ENCODE data around the gene PLEKHH1. TPM values are rescaled to one million over a fixed set of nuclear protein-coding genes. Genes with fewer than 3 reads are reported as not detected.

PLEKHH1 gene
- total RNA-seq, 1 experiment from 2014 or later: 35.3 TPM

DNA sequence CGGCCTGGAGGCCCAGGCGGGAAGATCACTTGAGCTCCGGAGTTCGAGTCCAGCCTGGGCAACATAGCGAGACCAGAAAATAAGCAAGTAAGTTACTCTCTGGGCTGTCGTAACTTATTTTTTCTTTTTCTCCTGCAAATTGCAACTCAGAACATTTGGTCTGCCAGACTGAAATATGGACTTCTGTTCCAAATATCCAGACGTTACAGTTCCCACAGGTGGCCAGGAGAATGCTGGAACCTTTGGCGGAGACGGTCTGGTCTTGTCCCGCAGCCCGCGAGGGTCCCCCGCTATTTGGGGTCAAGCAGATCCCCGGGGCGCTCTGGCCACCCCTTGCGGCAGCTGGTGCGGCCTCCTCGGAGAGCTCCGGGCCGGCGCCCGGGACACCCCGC is 488 bp upstream of the PLEKHH1 start:
- no peak overlapping the region for H3K23ac ChIP-seq (ENCODE audit: insufficient read length, low read depth, low read length)
- H3K36me3 Mint-ChIP-seq (ENCODE audit: insufficient read depth in 1 of 3, low read depth in 3 of 3): no peaks in the 10 kb centered on the region; a peak in 2 of 7 replicates
- no peak for TF ChIP-seq CTCF (conservative IDR thresholded peaks at IDR 0.05)
- no peak overlapping the region for H3K56ac ChIP-seq (ENCODE audit: insufficient read length, low read depth, low read length)
- DNase-seq: no peak
- no peaks in the 10 kb centered on the region for H3K9me3 ChIP-seq (ENCODE audit: control insufficient read depth, low read depth, low read length)
- H4K20me1 ChIP-seq (ENCODE audit: control insufficient read depth, insufficient read depth, insufficient read length): no peaks in the 10 kb centered on the region
- peaks cover 16 to 23% of the 10 kb centered on the region in 2 experiments for H3K4me1 Mint-ChIP-seq
- no peak overlapping the region for H2BK120ac ChIP-seq (ENCODE audit: low read depth, low read length, poor library complexity, severe bottlenecking)
- H3K27ac ChIP-seq (ENCODE audit: insufficient read length, low read depth, low read length): no peak overlapping the region
- no peak overlapping the region for H3K27ac Mint-ChIP-seq
- H2BK15ac ChIP-seq (ENCODE audit: low read depth, low read length): no peak overlapping the region
- H3K4me3 Mint-ChIP-seq: peak overlapping the region; percentile 58 to 79
- H3K23me2 ChIP-seq (ENCODE audit: insufficient read length, low read depth, low read length, poor library complexity, severe bottlenecking): peaks cover 4% of the 10 kb centered on the region
- no peaks in the 10 kb centered on the region for H3K79me2 ChIP-seq (ENCODE audit: insufficient read depth, low read length)
- peak overlapping the region; percentile 70 for H3K4me2 ChIP-seq (ENCODE audit: insufficient read depth, insufficient read length, low read length)
- no peak overlapping the region for H2BK20ac ChIP-seq (ENCODE audit: low read depth, low read length, poor library complexity, severe bottlenecking)
- H3K27me3 ChIP-seq (ENCODE audit: insufficient read depth, low read length): no peaks in the 10 kb centered on the region
- H2BK5ac ChIP-seq (ENCODE audit: insufficient read length, low read length): no peak overlapping the region
- H4K91ac ChIP-seq (ENCODE audit: insufficient read length, low read depth, low read length): no peak overlapping the region
- H2BK12ac ChIP-seq (ENCODE audit: insufficient read length, low read depth, low read length): no peak overlapping the region
- WGBS (ENCODE audit: extremely low coverage, insufficient read length, low lambda C conversion rate): no CpG with 5 or more reads among the region's 23 CpGs
- H3K4ac ChIP-seq (ENCODE audit: low read depth, low read length): no peak overlapping the region
- H3K18ac ChIP-seq (ENCODE audit: insufficient read length, low read depth, low read length): peak overlapping the region; percentile 19
- H3K14ac ChIP-seq (ENCODE audit: insufficient read depth, low read length): peak overlapping the region; percentile 46; the same call in 1 of the 2 replicates
- H3K79me1 ChIP-seq (ENCODE audit: insufficient read depth, low read depth, low read length, poor library complexity, severe bottlenecking): no peaks in the 10 kb centered on the region
- no peak overlapping the region for H2AK5ac ChIP-seq (ENCODE audit: insufficient read length, low read length)
- H3T11ph ChIP-seq (ENCODE audit: low read length): no peak overlapping the region
- no peak overlapping the region for H2AFZ ChIP-seq (ENCODE audit: low read length)
- no peak overlapping the region for H3K9ac ChIP-seq (ENCODE audit: extremely low read depth, insufficient read length, low read length)
- no peaks in the 10 kb centered on the region for H3K9me3 Mint-ChIP-seq
- H3K4me1 ChIP-seq (ENCODE audit: insufficient read depth, low read length): no peaks in the 10 kb centered on the region; the same call in 1 of the 2 replicates
- no peak overlapping the region for H4K5ac ChIP-seq (ENCODE audit: insufficient read length, low read depth, low read length)
- H3K27me3 Mint-ChIP-seq (ENCODE audit: low read depth): peaks cover 3% of the 10 kb centered on the region; the same call in 1 of the 2 replicates
- H4K8ac ChIP-seq (replicated peaks; ENCODE audit: insufficient read length, low read depth, low read length): no peak overlapping the region

All from H9 (cell line).